GM12878 (cell line): ENCODE measurements around the gene MORN4. TPM values are rescaled to one million over a fixed set of nuclear protein-coding genes. Genes with fewer than 3 reads are reported as not detected.

Source experiments
- ASH2L ChIP-seq: fragments of 300-600, 200-600 bp; sonication (generic); IDR thresholded peaks from 2 replicates; pipeline ENCODE4 v1.6.1; 2017; ENCODE audit warnings: low read depth, mild to moderate bottlenecking, borderline replicate concordance
- BCLAF1 ChIP-seq: fragments of 450-650 bp; IDR thresholded peaks from 2 replicates; pipeline ENCODE4 v1.6.1; 2017; ENCODE audit warnings: antibody characterized with exemption, mild to moderate bottlenecking, moderate library complexity
- CBFB ChIP-seq: IDR thresholded peaks from 2 replicates; pipeline ENCODE4 v1.6.1; 2016; ENCODE audit warnings: antibody characterized with exemption, low read depth
- CREB1 ChIP-seq: IDR thresholded peaks from 2 replicates; pipeline ENCODE4 v1.6.1; 2012; ENCODE audit warnings: low read depth, mild to moderate bottlenecking, inconsistent platforms
- FOS ChIP-seq: IDR thresholded peaks from 3 replicates; pipeline ENCODE4 v1.6.1; 2011; ENCODE audit warnings: borderline replicate concordance; ENCODE audit not compliant: insufficient read length; ENCODE audit errors: extremely low read depth
- HCFC1 ChIP-seq: fragments of 150-350 bp; IDR thresholded peaks from 2 replicates; pipeline ENCODE4 v1.6.1; 2014; ENCODE audit warnings: low read length
- MLLT1 ChIP-seq: fragments of 450-650 bp; IDR thresholded peaks from 2 replicates; pipeline ENCODE4 v1.6.1; 2016; ENCODE audit warnings: mild to moderate bottlenecking
- MYC ChIP-seq: IDR thresholded peaks from 2 replicates; pipeline ENCODE4 v1.6.1; 2011; ENCODE audit warnings: mild to moderate bottlenecking, low read length, moderate library complexity, inconsistent platforms; ENCODE audit not compliant: insufficient read depth, insufficient replicate concordance, insufficient read length, severe bottlenecking
- POLR2A ChIP-seq: IDR thresholded peaks from 2 replicates; pipeline ENCODE4 v1.6.1; 2011; ENCODE audit warnings: low read depth, mild to moderate bottlenecking, low read length
- PRDM15 ChIP-seq: fragments of 450-650 bp; formaldehyde crosslinking; IDR thresholded peaks from 2 replicates; pipeline ENCODE4 v1.4.0; 2020; ENCODE audit warnings: mild to moderate bottlenecking, moderate library complexity
- RFX5 ChIP-seq: IDR thresholded peaks from 2 replicates; pipeline ENCODE4 v1.6.1; 2011; ENCODE audit warnings: low read depth, low read length, improper control_type of control experiment
- RUNX3 ChIP-seq: IDR thresholded peaks from 2 replicates; pipeline ENCODE4 v1.6.1; 2012; ENCODE audit warnings: low read length, inconsistent platforms
- SIX5 ChIP-seq: IDR thresholded peaks from 2 replicates; pipeline ENCODE4 v1.6.1; 2011; ENCODE audit warnings: mild to moderate bottlenecking, low read depth, low read length, moderate library complexity; ENCODE audit not compliant: severe bottlenecking
- ZNF687 ChIP-seq: fragments of 450-650 bp; IDR thresholded peaks from 2 replicates; pipeline ENCODE4 v1.6.1; 2017; ENCODE audit warnings: mild to moderate bottlenecking, moderate library complexity
- polyA plus RNA-seq, 11 experiments: library from polyadenylated mRNA; depleted of rRNA in 4 of 11; unstranded in 6 of 11; stranded (reverse) in 5 of 11; fragments of >200 nt; fragmentation: Nextera tagmentation in 4 of 11; fragmentation: Illumina TruSeq in 1 of 11; extraction: Ambion mirVana in 4 of 11; extraction: Trizol in 1 of 11; gene quantifications; 1 replicate in 1 of 11; 2 replicates in 10 of 11; pipeline versions ENCODE4 v1.2.1 to v1.2.3, GENCODE V29; 2011 to 2016; ENCODE audit warnings: inconsistent platforms in 2 of 11, missing spikeins in 2 of 11, low read depth in 1 of 11
- total RNA-seq, 4 experiments: library from RNA; depleted of rRNA in 3 of 4; stranded (reverse); fragments of >200 nt in 3 of 4; fragmentation: Illumina TruSeq in 1 of 4; extraction: Trizol in 1 of 4; gene quantifications; 2 replicates each; pipeline versions ENCODE4 v1.2.1 to v1.2.3, GENCODE V29; 2013 to 2021

Gene MORN4
- total and polyA plus RNA-seq, 10 of the 15 experiments (the other 5 are each of a cell fraction or from before 2014, with no cell fraction given), result 1.3 to 5.5 (median 2.6) TPM

GRCh38 chr10:97632949-97633884 is at the start of gene MORN4 (continued):
- TF ChIP-seq CREB1, result peak; percentile 70
- TF ChIP-seq PRDM15 (CRISPR knock-in tag), result no peak
- TF ChIP-seq RFX5, result peak; percentile 34; the same call in 1 of the 2 replicates
- peak; percentile 78 for TF ChIP-seq SIX5
- TF ChIP-seq ASH2L, result no peak
- TF ChIP-seq HCFC1, result peak; percentile 83
- TF ChIP-seq RUNX3, result peak; percentile 78
- peak; percentile 94 for TF ChIP-seq MLLT1
- no peak for TF ChIP-seq ZNF687
- no peak for TF ChIP-seq BCLAF1
- TF ChIP-seq POLR2A, result peak; percentile 75
- TF ChIP-seq MYC, result no peak
- TF ChIP-seq FOS, result peak; percentile 52
- peak; percentile 33; the same call in 1 of the 2 replicates for TF ChIP-seq CBFB
